HepG2 (cell line): ENCODE measurements around the gene CDC23. TPM values are rescaled to one million over a fixed set of nuclear protein-coding genes. Genes with fewer than 3 reads are reported as not detected.
A peak's percentile ranks its signal among the peaks of the same experiment; 100 is the strongest.

Experiments
- ATAC-seq: fragments of 200-7000 bp; cut with Tn5 transposase; 3 replicates; pipeline ENCODE4 v1.9.1; 2020; ENCODE audit warnings: mild to moderate bottlenecking, moderate library complexity
- BruUV-seq: library from RNA; stranded (reverse); fragments of 400-500 nt; replicated peaks from 2 replicates; lab custom pipeline; 2021; lab: Mats Ljungman, UMichigan
- CTCF ChIA-PET: fragments of 300-600 bp; formaldehyde crosslinking; extraction: SDS; loops from one replicate; lab custom pipeline; 2021; ENCODE audit warnings: low total read pairs, inconsistent platforms, low intra/inter-chr PET ratio; lab: Yijun Ruan, JAX
- POLR2A ChIA-PET: fragments of 350-600 bp; sonication (Branson Sonifier 250); formaldehyde crosslinking; loops from one replicate; lab custom pipeline; 2020; ENCODE audit warnings: antibody characterized with exemption, inconsistent platforms; lab: Yijun Ruan, JAX
- DNase-seq: peaks from one replicate; pipeline ENCODE4 v3.0.0-alpha.2; 2015; ENCODE audit warnings: low spot score
- FAIRE-seq: peaks from 3 replicates; lab custom pipeline; 2011; peaks lifted over from hg19 to GRCh38; lab: Jason Lieb, UNC
- H2AFZ ChIP-seq: one replicate; pipeline ENCODE4 v1.6.1; 2011; ENCODE audit warnings: low read length, inconsistent platforms
- H3K27ac ChIP-seq: fragments of 300-600 bp; 3 replicates; pipeline ENCODE4 v1.8.0; 2011; ENCODE audit warnings: mixed run types, mild to moderate bottlenecking, mixed read lengths, low read length, inconsistent platforms; ENCODE audit not compliant: insufficient read depth; ENCODE audit errors: extremely low read length
- H3K27me3 ChIP-seq, 2 experiments: fragments of 200-600 bp in 1 of 2; 2 replicates in 1 of 2; 3 replicates in 1 of 2; pipeline versions ENCODE4 v1.6.0 to v1.8.0; 2011; ENCODE audit warnings: low read length in 2 of 2, mild to moderate bottlenecking in 2 of 2, moderate library complexity in 2 of 2, inconsistent platforms in 1 of 2; ENCODE audit not compliant: insufficient read depth in 2 of 2, control insufficient read depth in 1 of 2
- H3K36me3 ChIP-seq, 2 experiments: fragments of 200-600 bp in 1 of 2; replicated peaks in 1 of 2; 2 replicates in 1 of 2; 3 replicates in 1 of 2; pipeline versions ENCODE4 v1.5.1 to v1.8.0; 2011; ENCODE audit warnings: low read length in 2 of 2, inconsistent platforms in 1 of 2; ENCODE audit not compliant: insufficient read depth in 2 of 2, control insufficient read depth in 1 of 2
- H3K4me1 ChIP-seq: 2 replicates; pipeline ENCODE4 v1.5.1; 2012; ENCODE audit warnings: low read length, inconsistent platforms; ENCODE audit not compliant: insufficient read depth
- H3K4me2 ChIP-seq: 2 replicates; pipeline ENCODE4 v1.6.0; 2011; ENCODE audit warnings: low read depth, low read length, inconsistent platforms
- H3K4me3 ChIP-seq, 3 experiments: fragments of 200-600 bp in 1 of 3; sonication (generic), shearing (Covaris generic) in 1 of 3; replicated peaks in 1 of 3; 2 replicates each; pipeline ENCODE4 v1.5.1; 2011 to 2016; ENCODE audit warnings: low read length in 3 of 3, inconsistent platforms in 2 of 3, low read depth in 2 of 3, mild to moderate bottlenecking in 2 of 3, control low read depth in 1 of 3, mixed read lengths in 1 of 3; ENCODE audit not compliant: insufficient read depth in 1 of 3
- H3K79me2 ChIP-seq: one replicate; pipeline ENCODE4 v1.6.1; 2011; ENCODE audit warnings: low read length, inconsistent platforms; ENCODE audit not compliant: insufficient read depth
- H3K9ac ChIP-seq: 2 replicates; pipeline ENCODE4 v1.6.0; 2011; ENCODE audit warnings: mild to moderate bottlenecking, low read depth, low read length, inconsistent platforms; ENCODE audit not compliant: insufficient read depth
- H3K9me3 ChIP-seq: 2 replicates; pipeline ENCODE4 v1.5.1; 2012; ENCODE audit warnings: mild to moderate bottlenecking, low read length
- H4K20me1 ChIP-seq: 2 replicates; pipeline ENCODE4 v1.6.0; 2011; ENCODE audit warnings: inconsistent platforms, mild to moderate bottlenecking, low read length, moderate library complexity; ENCODE audit not compliant: insufficient read depth
- CEBPB ChIP-seq: IDR thresholded peaks from 2 replicates; pipeline ENCODE4 v1.6.1; 2011; ENCODE audit warnings: low read depth, low read length, improper control_type of control experiment, borderline replicate concordance
- ERF ChIP-seq: IDR thresholded peaks from 2 replicates; pipeline ENCODE4 v1.6.1; 2018; ENCODE audit warnings: missing biosample characterization, missing genetic modification reagents
- JUND ChIP-seq: sonication (generic); formaldehyde crosslinking; IDR thresholded peaks from 2 replicates; pipeline ENCODE4 v1.8.0; 2022; ENCODE audit warnings: mild to moderate bottlenecking, missing genetic modification reagents
- NAIF1 ChIP-seq: sonication (generic); formaldehyde crosslinking; IDR thresholded peaks from 2 replicates; pipeline ENCODE4 v1.5.0; 2020; ENCODE audit warnings: mild to moderate bottlenecking, missing genetic modification reagents, borderline replicate concordance
- PAX8 ChIP-seq: sonication (generic); formaldehyde crosslinking; IDR thresholded peaks from 2 replicates; pipeline ENCODE4 v1.8.0; 2022; ENCODE audit warnings: mild to moderate bottlenecking, missing genetic modification reagents, borderline replicate concordance
- PPARG ChIP-seq: conservative IDR thresholded peaks from 2 replicates; pipeline ENCODE4 v1.6.1; 2016; ENCODE audit warnings: missing biosample characterization, missing genetic modification reagents
- RXRB ChIP-seq: IDR thresholded peaks from 2 replicates; pipeline ENCODE4 v1.6.1; 2016; ENCODE audit warnings: borderline replicate concordance, missing genetic modification reagents, missing compliant biosample characterization
- WIZ ChIP-seq: sonication (generic); formaldehyde crosslinking; IDR thresholded peaks from 2 replicates; pipeline ENCODE4 v1.5.1; 2020; ENCODE audit warnings: mild to moderate bottlenecking, missing genetic modification reagents
- ZNF282 ChIP-seq: fragments of 450-650 bp; IDR thresholded peaks from 2 replicates; pipeline ENCODE4 v1.6.1; 2018; ENCODE audit not compliant: partially characterized antibody
- ZNF337 ChIP-seq: sonication (generic); formaldehyde crosslinking; IDR thresholded peaks from 2 replicates; pipeline ENCODE4 v1.5.1; 2020; ENCODE audit warnings: missing genetic modification reagents, low read depth, mild to moderate bottlenecking, borderline replicate concordance
- ZNF350 ChIP-seq: sonication (generic); formaldehyde crosslinking; IDR thresholded peaks from 2 replicates; pipeline ENCODE4 v1.4.0; 2020; ENCODE audit warnings: mild to moderate bottlenecking, low read depth, missing genetic modification reagents, borderline replicate concordance
- ZNF773 ChIP-seq: sonication (generic); formaldehyde crosslinking; IDR thresholded peaks from 2 replicates; pipeline ENCODE4 v1.4.0; 2020; ENCODE audit warnings: missing genetic modification reagents, borderline replicate concordance
- ZNF780A ChIP-seq: sonication (generic); formaldehyde crosslinking; IDR thresholded peaks from 2 replicates; pipeline ENCODE4 v1.8.0; 2022; ENCODE audit warnings: mild to moderate bottlenecking, missing genetic modification reagents, moderate library complexity
- ZNF850 ChIP-seq: sonication (generic); formaldehyde crosslinking; conservative IDR thresholded peaks from 2 replicates; pipeline ENCODE4 v1.9.0; 2021; ENCODE audit warnings: mild to moderate bottlenecking, missing genetic modification reagents
- ZNF883 ChIP-seq: sonication (generic); formaldehyde crosslinking; IDR thresholded peaks from 2 replicates; pipeline ENCODE4 v1.5.1; 2020; ENCODE audit warnings: mild to moderate bottlenecking, missing genetic modification reagents; ENCODE audit errors: not compliant biosample characterization
- WGBS: methylation state at CpG from one replicate; pipeline ENCODE4 v1.1.6; 2017; ENCODE audit warnings: low lambda C conversion rate; 5-methylcytosine and 5-hydroxymethylcytosine counted together
- in situ Hi-C: cut with HindIII; loops from 2 replicates; pipeline ENCODE4 v1.10.0; 2017; ENCODE audit warnings: low pct_unique_long_range_greater_than_20kb; ENCODE audit not compliant: extremely low pct_ligation_motif_present
- intact Hi-C: fragments of 100-400 bp; cut with micrococcal nuclease; formaldehyde crosslinking; loops from one replicate; pipeline ENCODE4 v1.10.0; 2022; ENCODE audit not compliant: unreplicated experiment
- polyA plus RNA-seq, 8 experiments: library from polyadenylated mRNA; depleted of rRNA in 3 of 8; stranded (reverse) in 7 of 8; unstranded in 1 of 8; fragments of >200 nt; fragmentation: Illumina TruSeq in 4 of 8; extraction: Trizol in 4 of 8; gene quantifications; 2 replicates each; pipeline versions ENCODE4 v1.2.1 to v1.2.3, GENCODE V29; 2011 to 2016; ENCODE audit warnings: low read depth in 4 of 8, missing spikeins in 1 of 8, mixed read lengths in 1 of 8; ENCODE audit not compliant: insufficient read depth in 1 of 8
- total RNA-seq, 5 experiments: library from RNA; depleted of rRNA; stranded (reverse); fragments of >200 nt; fragmentation: Illumina TruSeq; extraction: Trizol; gene quantifications; 2 replicates each; pipeline ENCODE4 v1.2.3, GENCODE V29; 2016; ENCODE audit warnings: low read depth in 1 of 5
- TF ChIP-seq, protein P1 (sequence below): sonication (generic); formaldehyde crosslinking; conservative IDR thresholded peaks from 2 replicates; pipeline ENCODE4 v1.8.0; 2022; ENCODE audit warnings: low read depth, missing genetic modification reagents
- TF ChIP-seq, protein P2 (sequence below): sonication (generic); formaldehyde crosslinking; IDR thresholded peaks from 2 replicates; pipeline ENCODE4 v1.8.1; 2023; ENCODE audit warnings: mild to moderate bottlenecking, missing genetic modification reagents

The CDC23 gene
- total and polyA plus RNA-seq, 2 of the 13 experiments (the other 11 are each of a cell fraction or from before 2014, with no cell fraction given) = 38.3 to 47.7 TPM

DNA sequence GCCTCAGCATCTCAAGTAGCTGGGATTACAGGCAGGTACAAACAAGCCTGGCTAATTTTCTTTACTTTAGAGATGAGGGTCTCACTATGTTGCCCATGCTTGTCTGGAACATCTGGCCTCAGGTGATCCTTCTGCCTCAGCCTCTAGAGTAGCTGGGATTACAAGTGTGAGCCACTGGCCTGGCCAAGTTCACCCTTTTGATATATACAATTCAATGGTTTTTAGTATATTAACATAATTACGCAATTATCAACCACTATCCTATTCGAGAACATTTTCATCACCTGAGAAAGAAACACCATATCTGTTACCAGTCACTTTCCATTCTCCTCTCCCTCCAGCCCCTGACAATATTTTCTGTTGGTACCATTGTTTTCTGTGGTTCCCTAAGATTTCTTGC, 3.7 kb upstream of the CDC23 start:
- no peak for ATAC-seq
- peaks cover 14% of the 10 kb centered on the region for H3K79me2 ChIP-seq
- in situ Hi-C loops = no loop called here
- no peaks in the 10 kb centered on the region for H3K9me3 ChIP-seq
- ChIA-PET POLR2A (no interaction called here), CTCF (no interaction called here)
- no peaks in the 10 kb centered on the region; a peak in 1 of 5 replicates for H3K27me3 ChIP-seq
- no peak overlapping the region for H3K27ac ChIP-seq
- H4K20me1 ChIP-seq = no peaks in the 10 kb centered on the region
- no peak for FAIRE-seq
- H3K9ac ChIP-seq = no peak overlapping the region
- no peak for DNase-seq
- no peak overlapping the region for H3K4me3 ChIP-seq
- no peak overlapping the region for H3K4me2 ChIP-seq
- peaks cover 6% of the 10 kb centered on the region for H3K4me1 ChIP-seq
- intact Hi-C loops = no loop called here
- H3K36me3 ChIP-seq = no peaks in the 10 kb centered on the region
- 28% methylated on average over 2 of the region's 2 CpGs for WGBS
- BruUV-seq = no TSS peak
- TF ChIP-seq CEBPB (0 out of 2 replicates have a peak, but pooled peaks have one; percentile 12), ERF (CRISPR knock-in tag) (no peak), NAIF1 (no peak), WIZ (CRISPR knock-in tag) (no peak), ZNF850 (CRISPR knock-in tag) (no peak)
- TF ChIP-seq, protein P1, sequence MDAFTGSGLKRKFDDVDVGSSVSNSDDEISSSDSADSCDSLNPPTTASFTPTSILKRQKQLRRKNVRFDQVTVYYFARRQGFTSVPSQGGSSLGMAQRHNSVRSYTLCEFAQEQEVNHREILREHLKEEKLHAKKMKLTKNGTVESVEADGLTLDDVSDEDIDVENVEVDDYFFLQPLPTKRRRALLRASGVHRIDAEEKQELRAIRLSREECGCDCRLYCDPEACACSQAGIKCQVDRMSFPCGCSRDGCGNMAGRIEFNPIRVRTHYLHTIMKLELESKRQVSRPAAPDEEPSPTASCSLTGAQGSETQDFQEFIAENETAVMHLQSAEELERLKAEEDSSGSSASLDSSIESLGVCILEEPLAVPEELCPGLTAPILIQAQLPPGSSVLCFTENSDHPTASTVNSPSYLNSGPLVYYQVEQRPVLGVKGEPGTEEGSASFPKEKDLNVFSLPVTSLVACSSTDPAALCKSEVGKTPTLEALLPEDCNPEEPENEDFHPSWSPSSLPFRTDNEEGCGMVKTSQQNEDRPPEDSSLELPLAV (CRISPR knock-in tag) = no peak
- H2AFZ ChIP-seq = no peak overlapping the region

DNA sequence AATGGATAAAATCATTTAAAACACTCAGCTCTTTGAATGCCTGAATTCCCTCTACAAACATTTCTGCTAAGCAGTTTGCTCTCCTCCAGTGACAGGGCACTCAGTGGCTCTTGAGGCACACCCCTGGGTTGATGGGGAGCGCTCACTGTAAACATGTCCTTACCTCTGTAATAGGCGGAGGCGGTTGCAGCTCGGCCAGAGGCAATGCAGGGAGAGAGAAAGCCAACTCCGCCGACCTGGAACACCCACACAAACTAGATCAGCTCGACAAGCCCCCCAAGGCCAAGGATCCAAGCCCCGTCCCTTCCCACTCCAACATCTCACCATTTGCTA, 329 bp downstream of the CDC23 start:
- no peak for DNase-seq
- peak; percentile 33 for ATAC-seq
- Histone ChIP-seq H2AFZ (peak overlapping the region; percentile 76), H3K9me3 (no peaks in the 10 kb centered on the region), H3K79me2 (peaks cover 37% of the 10 kb centered on the region), H3K27me3 (no peaks in the 10 kb centered on the region; a peak in 1 of 5 replicates), H3K27ac (peak overlapping the region; percentile 83), H3K4me2 (peak overlapping the region; percentile 67), H3K4me3 (peak overlapping the region; percentile 79 to 98 (median 97)), H3K36me3 (peaks cover 5 to 14% of the 10 kb centered on the region in 2 experiments; a peak in 4 of 5 replicates), H4K20me1 (no peaks in the 10 kb centered on the region), H3K4me1 (peaks cover 20% of the 10 kb centered on the region), H3K9ac (peak overlapping the region; percentile 95)
- WGBS = 0% methylated on average over 2 of the region's 8 CpGs
- intact Hi-C loops (loop anchor here (1.0 kb wide), 1 partner anchor 34 kb away; the partner anchor contains the start of gene BRD8), in situ Hi-C loops (no loop called here)
- TSS peak; percentile 82 for BruUV-seq
- POLR2A ChIA-PET = interaction anchor here (0.8 to 1.8 kb wide), 7 partner anchors 28 to 127 kb away, joined by 3 to 7 read pairs (median 4); partner anchors contain the start of genes CDC25C, FAM53C and KIF20A
- FAIRE-seq = no peak
- CTCF ChIA-PET = no interaction called here
- TF ChIP-seq PPARG (CRISPR knock-in tag) = no peak
- TF ChIP-seq PAX8 (CRISPR knock-in tag) = no peak
- peak; percentile 52 for TF ChIP-seq ZNF883
- TF ChIP-seq RXRB = no peak
- no peak for TF ChIP-seq ZNF350 (CRISPR knock-in tag)
- TF ChIP-seq, protein P2, sequence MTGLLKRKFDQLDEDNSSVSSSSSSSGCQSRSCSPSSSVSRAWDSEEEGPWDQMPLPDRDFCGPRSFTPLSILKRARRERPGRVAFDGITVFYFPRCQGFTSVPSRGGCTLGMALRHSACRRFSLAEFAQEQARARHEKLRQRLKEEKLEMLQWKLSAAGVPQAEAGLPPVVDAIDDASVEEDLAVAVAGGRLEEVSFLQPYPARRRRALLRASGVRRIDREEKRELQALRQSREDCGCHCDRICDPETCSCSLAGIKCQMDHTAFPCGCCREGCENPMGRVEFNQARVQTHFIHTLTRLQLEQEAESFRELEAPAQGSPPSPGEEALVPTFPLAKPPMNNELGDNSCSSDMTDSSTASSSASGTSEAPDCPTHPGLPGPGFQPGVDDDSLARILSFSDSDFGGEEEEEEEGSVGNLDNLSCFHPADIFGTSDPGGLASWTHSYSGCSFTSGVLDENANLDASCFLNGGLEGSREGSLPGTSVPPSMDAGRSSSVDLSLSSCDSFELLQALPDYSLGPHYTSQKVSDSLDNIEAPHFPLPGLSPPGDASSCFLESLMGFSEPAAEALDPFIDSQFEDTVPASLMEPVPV (CRISPR knock-in tag) = no peak; the same call in 1 of the 2 replicates
- TF ChIP-seq ZNF773 (CRISPR knock-in tag) = no peak
- TF ChIP-seq ZNF780A = 0 out of 2 replicates have a peak, but pooled peaks have one; percentile 34
- TF ChIP-seq JUND (CRISPR knock-in tag) = no peak
- 0 out of 2 replicates have a peak, but pooled peaks have one; percentile 34 for TF ChIP-seq ZNF337 (CRISPR knock-in tag)
- TF ChIP-seq ZNF282 = no peak
